H1 (cell line): ENCODE measurements around the gene STH. TPM values are rescaled to one million over a fixed set of nuclear protein-coding genes. Genes with fewer than 3 reads are reported as not detected.

ENCODE experiments used
- BCL11A ChIP-seq, 2 experiments: IDR thresholded peaks; one replicate each; pipeline ENCODE4 v1.6.1; 2011; ENCODE audit warnings: low read depth in 2 of 2, low read length in 2 of 2, mild to moderate bottlenecking in 2 of 2
- CHD7 ChIP-seq: fragments of 300-600 bp; sonication (generic); IDR thresholded peaks from 2 replicates; pipeline ENCODE4 v1.7.1; 2012; ENCODE audit warnings: low read length, moderate library complexity, mild to moderate bottlenecking, inconsistent platforms; ENCODE audit not compliant: insufficient replicate concordance
- POLR2AphosphoS5 ChIP-seq: IDR thresholded peaks from 2 replicates; pipeline ENCODE4 v1.6.1; 2011; ENCODE audit warnings: low read depth, low read length
- RAD21 ChIP-seq, 2 experiments: IDR thresholded peaks in 1 of 2; conservative IDR thresholded peaks in 1 of 2; 2 replicates each; pipeline ENCODE4 v1.6.1; 2011; ENCODE audit warnings: low read depth in 2 of 2, low read length in 2 of 2, improper control_type of control experiment in 1 of 2, inconsistent platforms in 1 of 2, mild to moderate bottlenecking in 1 of 2, moderate library complexity in 1 of 2
- RNF2 ChIP-seq: fragments of 200-900, 300-1000 bp; sonication (generic); IDR thresholded peaks from 2 replicates; pipeline ENCODE4 v1.7.1; 2016; ENCODE audit warnings: borderline replicate concordance, low read depth, mild to moderate bottlenecking, antibody characterized with exemption, low read length; ENCODE audit not compliant: poor library complexity, severe bottlenecking; ENCODE audit errors: missing control alignments
- SAP30 ChIP-seq: fragments of 300-600 bp; sonication (generic); IDR thresholded peaks from 2 replicates; pipeline ENCODE4 v1.7.1; 2012; ENCODE audit warnings: low read length, moderate library complexity, mild to moderate bottlenecking, inconsistent platforms; ENCODE audit not compliant: insufficient read depth, insufficient replicate concordance
- SRF ChIP-seq: IDR thresholded peaks from 2 replicates; pipeline ENCODE4 v1.6.1; 2011; ENCODE audit warnings: mild to moderate bottlenecking, low read depth, low read length, moderate library complexity
- SUZ12 ChIP-seq: fragments of 200-600 bp; sonication (generic); IDR thresholded peaks from 2 replicates; pipeline ENCODE4 v1.6.1; 2012; ENCODE audit warnings: mild to moderate bottlenecking, inconsistent platforms, low read length, moderate library complexity, mixed read lengths
- polyA plus RNA-seq, 7 experiments: library from polyadenylated mRNA; depleted of rRNA in 3 of 7; stranded (reverse) in 5 of 7; unstranded in 2 of 7; fragments of >200 nt in 5 of 7; fragments of 200-250 nt in 2 of 7; gene quantifications; 1 replicate in 5 of 7; 2 replicates in 1 of 7; 4 replicates in 1 of 7; pipeline versions ENCODE4 v1.2.1 to v1.2.3, GENCODE V29; 2011 to 2013; ENCODE audit warnings: missing spikeins in 2 of 7, mixed read lengths in 2 of 7
- total RNA-seq: library from RNA; stranded (reverse); fragmentation: NEBNext Ultra II Directional; extraction: Animal tissue kit (Norgen Biotek cat#: 25700); gene quantifications from 2 replicates; pipeline ENCODE4 v1.2.1, GENCODE V29; 2021
- TF ChIP-seq, protein P1 (sequence below): IDR thresholded peaks from 2 replicates; pipeline ENCODE4 v1.6.1; 2012; ENCODE audit warnings: low read length, inconsistent platforms

STH gene
- total and polyA plus RNA-seq, 2 of the 8 experiments (the other 6 are each of a cell fraction or from before 2014, with no cell fraction given), result not detected

DNA sequence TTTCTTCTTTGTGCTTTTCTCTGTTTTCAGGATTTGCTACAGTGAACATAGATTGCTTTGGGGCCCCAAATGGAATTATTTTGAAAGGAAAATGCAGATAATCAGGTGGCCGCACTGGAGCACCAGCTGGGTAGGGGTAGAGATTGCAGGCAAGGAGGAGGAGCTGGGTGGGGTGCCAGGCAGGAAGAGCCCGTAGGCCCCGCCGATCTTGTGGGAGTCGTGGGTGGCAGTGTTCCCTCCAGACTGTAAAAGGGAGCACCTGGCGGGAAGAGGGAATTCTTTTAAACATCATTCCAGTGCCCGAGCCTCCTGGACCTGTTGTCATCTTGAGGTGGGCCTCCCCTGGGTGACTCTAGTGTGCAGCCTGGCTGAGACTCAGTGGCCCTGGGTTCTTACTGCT lies 1.2 kb downstream of the STH start (continued):
- TF ChIP-seq CHD7 (no peak), SAP30 (no peak), POLR2AphosphoS5 (no peak), SRF (no peak), BCL11A (IDR thresholded peaks at IDR 0.05; ENCODE audit: low read depth in 2 of 2, low read length in 2 of 2) (no peak), SUZ12 (no peak), RAD21 (IDR thresholded peaks at IDR 0.05 in 1 of 2, conservative IDR thresholded peaks at IDR 0.05 in 1 of 2; ENCODE audit: low read depth in 2 of 2, low read length in 2 of 2) (no peak), RNF2 (no peak)
- TF ChIP-seq, protein P1, sequence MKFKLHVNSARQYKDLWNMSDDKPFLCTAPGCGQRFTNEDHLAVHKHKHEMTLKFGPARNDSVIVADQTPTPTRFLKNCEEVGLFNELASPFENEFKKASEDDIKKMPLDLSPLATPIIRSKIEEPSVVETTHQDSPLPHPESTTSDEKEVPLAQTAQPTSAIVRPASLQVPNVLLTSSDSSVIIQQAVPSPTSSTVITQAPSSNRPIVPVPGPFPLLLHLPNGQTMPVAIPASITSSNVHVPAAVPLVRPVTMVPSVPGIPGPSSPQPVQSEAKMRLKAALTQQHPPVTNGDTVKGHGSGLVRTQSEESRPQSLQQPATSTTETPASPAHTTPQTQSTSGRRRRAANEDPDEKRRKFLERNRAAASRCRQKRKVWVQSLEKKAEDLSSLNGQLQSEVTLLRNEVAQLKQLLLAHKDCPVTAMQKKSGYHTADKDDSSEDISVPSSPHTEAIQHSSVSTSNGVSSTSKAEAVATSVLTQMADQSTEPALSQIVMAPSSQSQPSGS, result no peak
